ENCODE measurements around the gene NAT9.

The NAT9 gene

DNA sequence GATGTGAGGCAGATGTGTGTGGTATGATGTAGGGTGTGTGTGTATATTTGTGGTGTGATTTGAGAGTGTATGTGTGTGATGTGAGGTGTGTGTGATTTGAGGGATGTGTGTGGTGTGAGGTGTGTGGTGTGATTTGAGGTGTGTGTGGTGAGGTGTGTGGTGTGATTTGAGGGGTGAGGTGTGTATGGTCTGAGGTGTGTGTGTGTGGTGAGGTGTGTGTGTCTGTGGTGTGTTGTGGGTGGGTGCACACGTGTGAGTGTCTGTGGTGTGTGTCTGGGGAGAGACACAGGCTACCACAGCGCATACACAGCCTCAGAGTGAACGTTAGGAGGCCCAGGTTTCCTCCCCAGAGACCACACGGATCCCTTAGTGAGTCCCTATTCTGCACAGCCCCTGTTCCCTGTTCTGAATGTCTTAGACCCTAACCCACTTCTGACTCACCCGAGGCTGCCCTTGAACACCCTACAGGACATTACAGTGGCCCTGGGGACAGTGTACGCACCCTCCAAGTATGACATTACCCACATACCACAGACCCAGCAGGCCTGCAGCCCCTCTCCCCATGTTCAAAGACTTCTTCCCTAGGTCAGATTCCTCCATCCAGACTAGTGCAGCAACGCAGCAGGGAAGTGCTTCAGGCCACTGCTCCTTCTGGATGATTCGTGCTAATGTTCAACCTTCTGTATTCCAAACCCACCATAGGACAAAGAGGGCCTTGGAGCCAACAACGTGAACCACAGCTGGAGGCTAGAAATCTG is 42.6 kb downstream of the NAT9 start (continued):
- TF ChIP-seq, protein P1, sequence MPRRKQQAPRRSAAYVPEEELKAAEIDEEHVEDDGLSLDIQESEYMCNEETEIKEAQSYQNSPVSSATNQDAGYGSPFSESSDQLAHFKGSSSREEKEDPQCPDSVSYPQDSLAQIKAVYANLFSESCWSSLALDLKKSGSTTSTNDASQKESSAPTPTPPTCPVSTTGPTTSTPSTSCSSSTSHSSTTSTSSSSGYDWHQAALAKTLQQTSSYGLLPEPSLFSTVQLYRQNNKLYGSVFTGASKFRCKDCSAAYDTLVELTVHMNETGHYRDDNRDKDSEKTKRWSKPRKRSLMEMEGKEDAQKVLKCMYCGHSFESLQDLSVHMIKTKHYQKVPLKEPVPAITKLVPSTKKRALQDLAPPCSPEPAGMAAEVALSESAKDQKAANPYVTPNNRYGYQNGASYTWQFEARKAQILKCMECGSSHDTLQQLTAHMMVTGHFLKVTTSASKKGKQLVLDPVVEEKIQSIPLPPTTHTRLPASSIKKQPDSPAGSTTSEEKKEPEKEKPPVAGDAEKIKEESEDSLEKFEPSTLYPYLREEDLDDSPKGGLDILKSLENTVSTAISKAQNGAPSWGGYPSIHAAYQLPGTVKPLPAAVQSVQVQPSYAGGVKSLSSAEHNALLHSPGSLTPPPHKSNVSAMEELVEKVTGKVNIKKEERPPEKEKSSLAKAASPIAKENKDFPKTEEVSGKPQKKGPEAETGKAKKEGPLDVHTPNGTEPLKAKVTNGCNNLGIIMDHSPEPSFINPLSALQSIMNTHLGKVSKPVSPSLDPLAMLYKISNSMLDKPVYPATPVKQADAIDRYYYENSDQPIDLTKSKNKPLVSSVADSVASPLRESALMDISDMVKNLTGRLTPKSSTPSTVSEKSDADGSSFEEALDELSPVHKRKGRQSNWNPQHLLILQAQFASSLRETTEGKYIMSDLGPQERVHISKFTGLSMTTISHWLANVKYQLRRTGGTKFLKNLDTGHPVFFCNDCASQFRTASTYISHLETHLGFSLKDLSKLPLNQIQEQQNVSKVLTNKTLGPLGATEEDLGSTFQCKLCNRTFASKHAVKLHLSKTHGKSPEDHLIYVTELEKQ (tag by site-specific recombination; IDR thresholded peaks at IDR 0.05; ENCODE audit: borderline replicate concordance) = no peak
- TF ChIP-seq ZNF274 (IDR thresholded peaks at IDR 0.05; ENCODE audit: low read length) = no peak
- TF ChIP-seq ZNF274 (tag by site-specific recombination; IDR thresholded peaks at IDR 0.05; ENCODE audit: borderline replicate concordance) = no peak
- no peak for TF ChIP-seq ZNF112 (tag by site-specific recombination; IDR thresholded peaks at IDR 0.05)
- TF ChIP-seq ZNF677 (tag by site-specific recombination; IDR thresholded peaks at IDR 0.05) = no peak

DNA sequence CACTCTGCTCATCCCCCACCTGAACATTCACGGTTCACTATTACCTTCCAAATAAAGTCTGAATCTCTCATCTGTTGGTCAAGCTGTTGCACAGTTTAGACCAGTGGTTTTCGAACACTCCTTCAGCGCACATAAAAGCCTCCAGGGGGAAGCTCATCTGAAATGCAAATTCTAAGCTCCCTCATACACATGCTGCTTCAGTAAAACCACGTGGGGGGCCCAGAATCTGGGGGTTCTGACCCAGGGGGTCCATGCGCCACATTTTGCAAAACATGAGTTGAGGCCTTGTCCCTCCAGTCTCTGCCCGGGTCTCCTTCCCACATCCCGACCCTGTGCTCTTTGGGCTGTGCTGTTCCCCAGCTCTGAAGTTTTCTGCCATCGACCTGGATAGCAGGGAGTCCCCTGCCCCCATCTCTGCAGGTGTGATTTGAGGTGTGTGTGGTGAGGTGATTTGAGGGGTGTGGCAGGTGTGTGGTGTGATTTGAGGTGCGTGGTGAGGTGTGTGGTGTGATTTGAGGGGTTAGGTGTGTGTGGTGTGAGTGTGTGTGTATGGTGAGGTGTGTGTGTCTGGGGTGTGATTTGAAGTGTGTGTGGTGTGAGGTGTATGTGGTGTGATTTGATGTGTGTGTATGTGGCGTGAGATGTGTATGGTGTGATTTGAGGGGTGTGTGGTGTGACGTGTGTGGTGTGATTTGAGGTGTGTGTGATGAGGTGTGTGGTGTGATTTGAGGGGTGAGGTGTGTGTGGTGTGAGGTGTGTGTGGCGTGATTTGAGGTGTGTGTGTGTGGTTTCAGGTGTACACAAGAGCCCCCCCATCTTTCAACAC is 43.9 kb downstream of the NAT9 start:
- ChIA-PET POLR2A (interaction anchor here (0.6 kb wide), 1 partner anchor 11 kb away, joined by 3 read pairs; no protein-coding TSS in a partner anchor), CTCF (interaction anchor here (0.8 kb wide), 1 partner anchor 13 kb away, joined by 3 read pairs; no protein-coding TSS in a partner anchor)
- Histone ChIP-seq H3K36me3 (ENCODE audit: control insufficient read depth in 2 of 2, insufficient read depth in 1 of 2, low read length in 2 of 2) (no peaks in the 10 kb centered on the region), H3K9me3 (ENCODE audit: control insufficient read depth, insufficient read depth, low read depth, low read length) (no peaks in the 10 kb centered on the region), H3K4me1 (ENCODE audit: control insufficient read depth, insufficient read depth, low read length) (peaks cover 1% of the 10 kb centered on the region; the same call in 1 of the 2 replicates), H3K27ac (ENCODE audit: extremely low read depth, low read depth, low read length) (no peak overlapping the region), H3K4me3 (ENCODE audit: low read depth, low read length) (no peak overlapping the region)
- TF ChIP-seq PRDM1 (tag by site-specific recombination; IDR thresholded peaks at IDR 0.05) = no peak
- TF ChIP-seq ZNF324 (tag by site-specific recombination; IDR thresholded peaks at IDR 0.05) = no peak
- TF ChIP-seq, protein P2, sequence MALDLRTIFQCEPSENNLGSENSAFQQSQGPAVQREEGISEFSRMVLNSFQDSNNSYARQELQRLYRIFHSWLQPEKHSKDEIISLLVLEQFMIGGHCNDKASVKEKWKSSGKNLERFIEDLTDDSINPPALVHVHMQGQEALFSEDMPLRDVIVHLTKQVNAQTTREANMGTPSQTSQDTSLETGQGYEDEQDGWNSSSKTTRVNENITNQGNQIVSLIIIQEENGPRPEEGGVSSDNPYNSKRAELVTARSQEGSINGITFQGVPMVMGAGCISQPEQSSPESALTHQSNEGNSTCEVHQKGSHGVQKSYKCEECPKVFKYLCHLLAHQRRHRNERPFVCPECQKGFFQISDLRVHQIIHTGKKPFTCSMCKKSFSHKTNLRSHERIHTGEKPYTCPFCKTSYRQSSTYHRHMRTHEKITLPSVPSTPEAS (tag by site-specific recombination; IDR thresholded peaks at IDR 0.05) = 0 out of 2 replicates have a peak, but pooled peaks have one; percentile 17
- TF ChIP-seq ZNF561 (tag by site-specific recombination; IDR thresholded peaks at IDR 0.05; ENCODE audit: borderline replicate concordance) = no peak
- TF ChIP-seq, protein P3, sequence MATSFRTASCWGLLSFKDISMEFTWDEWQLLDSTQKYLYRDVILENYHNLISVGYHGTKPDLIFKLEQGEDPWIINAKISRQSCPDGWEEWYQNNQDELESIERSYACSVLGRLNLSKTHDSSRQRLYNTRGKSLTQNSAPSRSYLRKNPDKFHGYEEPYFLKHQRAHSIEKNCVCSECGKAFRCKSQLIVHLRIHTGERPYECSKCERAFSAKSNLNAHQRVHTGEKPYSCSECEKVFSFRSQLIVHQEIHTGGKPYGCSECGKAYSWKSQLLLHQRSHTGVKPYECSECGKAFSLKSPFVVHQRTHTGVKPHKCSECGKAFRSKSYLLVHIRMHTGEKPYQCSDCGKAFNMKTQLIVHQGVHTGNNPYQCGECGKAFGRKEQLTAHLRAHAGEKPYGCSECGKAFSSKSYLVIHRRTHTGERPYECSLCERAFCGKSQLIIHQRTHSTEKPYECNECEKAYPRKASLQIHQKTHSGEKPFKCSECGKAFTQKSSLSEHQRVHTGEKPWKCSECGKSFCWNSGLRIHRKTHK (tag by site-specific recombination; IDR thresholded peaks at IDR 0.05) = no peak
- TF ChIP-seq ZNF521 (tag by site-specific recombination; IDR thresholded peaks at IDR 0.05) = 0 out of 2 replicates have a peak, but pooled peaks have one; percentile 80
- TF ChIP-seq, protein P4, sequence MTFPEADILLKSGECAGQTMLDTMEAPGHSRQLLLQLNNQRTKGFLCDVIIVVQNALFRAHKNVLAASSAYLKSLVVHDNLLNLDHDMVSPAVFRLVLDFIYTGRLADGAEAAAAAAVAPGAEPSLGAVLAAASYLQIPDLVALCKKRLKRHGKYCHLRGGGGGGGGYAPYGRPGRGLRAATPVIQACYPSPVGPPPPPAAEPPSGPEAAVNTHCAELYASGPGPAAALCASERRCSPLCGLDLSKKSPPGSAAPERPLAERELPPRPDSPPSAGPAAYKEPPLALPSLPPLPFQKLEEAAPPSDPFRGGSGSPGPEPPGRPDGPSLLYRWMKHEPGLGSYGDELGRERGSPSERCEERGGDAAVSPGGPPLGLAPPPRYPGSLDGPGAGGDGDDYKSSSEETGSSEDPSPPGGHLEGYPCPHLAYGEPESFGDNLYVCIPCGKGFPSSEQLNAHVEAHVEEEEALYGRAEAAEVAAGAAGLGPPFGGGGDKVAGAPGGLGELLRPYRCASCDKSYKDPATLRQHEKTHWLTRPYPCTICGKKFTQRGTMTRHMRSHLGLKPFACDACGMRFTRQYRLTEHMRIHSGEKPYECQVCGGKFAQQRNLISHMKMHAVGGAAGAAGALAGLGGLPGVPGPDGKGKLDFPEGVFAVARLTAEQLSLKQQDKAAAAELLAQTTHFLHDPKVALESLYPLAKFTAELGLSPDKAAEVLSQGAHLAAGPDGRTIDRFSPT (tag by site-specific recombination; IDR thresholded peaks at IDR 0.05) = no peak
- TF ChIP-seq ZNF341 (tag by site-specific recombination; IDR thresholded peaks at IDR 0.05; ENCODE audit: low read depth) = no peak
- TF ChIP-seq, protein P5, sequence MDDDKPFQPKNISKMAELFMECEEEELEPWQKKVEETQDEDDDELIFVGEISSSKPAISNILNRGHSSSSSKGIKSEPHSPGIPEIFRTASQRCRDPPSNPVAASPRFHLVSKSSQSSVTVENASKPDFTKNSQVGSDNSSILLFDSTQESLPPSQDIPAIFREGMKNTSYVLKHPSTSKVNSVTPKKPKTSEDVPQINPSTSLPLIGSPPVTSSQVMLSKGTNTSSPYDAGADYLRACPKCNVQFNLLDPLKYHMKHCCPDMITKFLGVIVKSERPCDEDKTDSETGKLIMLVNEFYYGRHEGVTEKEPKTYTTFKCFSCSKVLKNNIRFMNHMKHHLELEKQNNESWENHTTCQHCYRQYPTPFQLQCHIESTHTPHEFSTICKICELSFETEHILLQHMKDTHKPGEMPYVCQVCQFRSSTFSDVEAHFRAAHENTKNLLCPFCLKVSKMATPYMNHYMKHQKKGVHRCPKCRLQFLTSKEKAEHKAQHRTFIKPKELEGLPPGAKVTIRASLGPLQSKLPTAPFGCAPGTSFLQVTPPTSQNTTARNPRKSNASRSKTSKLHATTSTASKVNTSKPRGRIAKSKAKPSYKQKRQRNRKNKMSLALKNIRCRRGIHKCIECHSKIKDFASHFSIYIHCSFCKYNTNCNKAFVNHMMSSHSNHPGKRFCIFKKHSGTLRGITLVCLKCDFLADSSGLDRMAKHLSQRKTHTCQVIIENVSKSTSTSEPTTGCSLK (tag by site-specific recombination; IDR thresholded peaks at IDR 0.05) = no peak
- TF ChIP-seq ZNF48 (tag by site-specific recombination; IDR thresholded peaks at IDR 0.05) = no peak
- TF ChIP-seq, protein P6, sequence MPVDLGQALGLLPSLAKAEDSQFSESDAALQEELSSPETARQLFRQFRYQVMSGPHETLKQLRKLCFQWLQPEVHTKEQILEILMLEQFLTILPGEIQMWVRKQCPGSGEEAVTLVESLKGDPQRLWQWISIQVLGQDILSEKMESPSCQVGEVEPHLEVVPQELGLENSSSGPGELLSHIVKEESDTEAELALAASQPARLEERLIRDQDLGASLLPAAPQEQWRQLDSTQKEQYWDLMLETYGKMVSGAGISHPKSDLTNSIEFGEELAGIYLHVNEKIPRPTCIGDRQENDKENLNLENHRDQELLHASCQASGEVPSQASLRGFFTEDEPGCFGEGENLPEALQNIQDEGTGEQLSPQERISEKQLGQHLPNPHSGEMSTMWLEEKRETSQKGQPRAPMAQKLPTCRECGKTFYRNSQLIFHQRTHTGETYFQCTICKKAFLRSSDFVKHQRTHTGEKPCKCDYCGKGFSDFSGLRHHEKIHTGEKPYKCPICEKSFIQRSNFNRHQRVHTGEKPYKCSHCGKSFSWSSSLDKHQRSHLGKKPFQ (tag by site-specific recombination; IDR thresholded peaks at IDR 0.05) = peak; percentile 99
- no peak for TF ChIP-seq SP7 (tag by site-specific recombination; IDR thresholded peaks at IDR 0.05)
